ENCODE results near the gene SRGAP1.
"Not testable (repeated sequence)": the region's sequence is repeated elsewhere in the genome, so short reads cannot be mapped to it uniquely, and the experiment has no call there.

The SRGAP1 gene

DNA sequence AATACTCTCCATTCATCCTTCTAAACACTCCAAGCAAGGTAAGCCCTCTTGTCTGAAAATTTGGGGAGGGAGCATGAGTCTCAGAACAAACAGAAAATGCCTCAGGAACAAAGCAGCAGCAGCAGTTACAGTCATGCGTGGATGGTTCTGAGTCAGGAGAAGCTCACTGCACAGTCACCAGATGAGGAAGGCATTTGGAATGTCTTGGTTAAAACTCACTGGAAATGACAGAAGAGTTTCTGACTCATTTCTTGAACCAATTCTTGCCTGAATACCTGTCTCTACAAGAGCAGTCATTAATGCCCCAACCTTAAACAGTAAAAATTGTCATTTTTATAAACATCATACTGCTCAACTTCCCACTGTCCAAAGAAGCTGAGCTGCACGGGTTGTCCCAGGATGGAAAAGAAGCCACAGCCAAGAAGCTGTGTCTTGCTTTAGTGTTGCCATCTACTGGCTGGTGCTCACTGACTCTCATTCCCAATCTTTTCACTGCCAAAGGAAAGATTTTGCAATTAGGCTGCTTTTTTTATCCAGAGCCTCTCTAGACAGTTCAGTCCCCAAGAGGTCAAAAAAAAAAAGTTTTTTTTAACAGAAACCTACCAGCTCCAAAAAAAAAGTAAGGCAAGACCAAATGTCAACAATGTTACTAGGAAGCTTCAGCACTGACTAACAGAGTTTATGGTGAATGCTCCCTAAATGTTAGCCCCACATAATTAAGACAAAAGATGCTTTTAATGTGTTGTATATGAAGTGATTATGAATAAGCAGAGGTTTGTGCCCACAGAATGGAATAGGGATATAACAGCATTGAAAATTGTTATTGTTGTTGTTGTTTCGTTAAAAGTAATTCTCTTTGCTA is 337.2 kb downstream of the SRGAP1 start:
- DNase-seq: peak; percentile 29

DNA sequence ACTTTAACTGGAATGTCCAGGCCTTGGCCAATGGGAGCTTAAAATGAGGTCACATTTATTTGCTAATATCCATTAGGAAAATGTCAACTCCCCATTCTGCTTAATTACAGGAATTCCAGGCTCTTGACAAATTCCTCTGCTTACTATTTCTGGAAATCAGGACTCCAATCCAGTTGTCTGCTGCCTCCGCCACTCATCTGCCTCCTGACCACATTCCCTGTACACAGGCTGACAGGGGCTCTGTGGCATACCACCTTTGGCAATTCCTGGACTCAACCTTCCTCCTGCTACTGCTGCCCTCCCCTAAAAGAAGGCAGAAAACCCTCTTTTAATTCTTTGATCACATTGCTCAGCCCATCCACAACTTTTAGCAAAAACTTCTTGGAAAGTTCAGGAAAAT is 339.7 kb downstream of the SRGAP1 start:
- DNase-seq: no peak

GRCh38 chr12:64186789-64187188 is 342.3 kb downstream of the SRGAP1 start:
- no peak for DNase-seq

DNA sequence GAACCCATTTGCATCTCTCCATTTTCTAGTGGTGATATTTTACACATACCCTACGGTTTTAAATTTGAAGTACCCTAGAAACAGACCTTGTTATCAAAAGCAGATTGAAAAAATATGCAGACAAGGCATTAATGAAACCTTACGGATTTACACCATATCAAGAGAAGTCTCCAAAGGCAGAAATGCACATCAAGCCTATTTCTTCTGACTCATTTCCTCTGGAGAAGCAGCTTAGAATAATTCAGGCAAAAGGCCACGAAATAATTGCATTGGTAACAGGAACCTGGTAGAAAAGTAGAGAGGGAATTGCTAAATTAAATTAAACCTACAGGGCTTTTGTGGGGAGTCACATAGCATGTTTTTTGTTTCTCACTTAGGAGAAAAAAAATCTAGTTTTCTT is 342.9 kb downstream of the SRGAP1 start:
- DNase-seq: no peak

- no peak for DNase-seq
These were observed 343.3 kb downstream of the SRGAP1 start for GRCh38 chr12:64187794-64188193.

DNA sequence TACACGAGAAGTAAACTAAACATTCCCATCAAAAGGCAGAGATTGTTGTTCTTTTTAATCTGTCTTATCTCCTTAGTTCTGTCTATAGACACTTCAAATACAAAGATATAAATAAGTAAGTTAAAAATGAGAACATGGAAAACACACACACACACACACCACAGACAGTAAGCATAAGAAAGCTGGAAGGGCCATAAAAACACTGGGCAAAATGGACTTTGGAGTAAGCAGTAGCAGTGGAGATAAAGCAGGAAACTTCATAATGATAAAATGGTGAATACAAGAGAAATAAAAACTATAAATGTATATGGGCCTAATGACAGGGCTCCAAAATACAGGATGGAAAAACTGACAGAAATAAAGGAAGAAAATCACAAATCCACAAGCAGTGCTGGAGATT is 345.0 kb downstream of the SRGAP1 start:
- DNase-seq: no peak

DNA sequence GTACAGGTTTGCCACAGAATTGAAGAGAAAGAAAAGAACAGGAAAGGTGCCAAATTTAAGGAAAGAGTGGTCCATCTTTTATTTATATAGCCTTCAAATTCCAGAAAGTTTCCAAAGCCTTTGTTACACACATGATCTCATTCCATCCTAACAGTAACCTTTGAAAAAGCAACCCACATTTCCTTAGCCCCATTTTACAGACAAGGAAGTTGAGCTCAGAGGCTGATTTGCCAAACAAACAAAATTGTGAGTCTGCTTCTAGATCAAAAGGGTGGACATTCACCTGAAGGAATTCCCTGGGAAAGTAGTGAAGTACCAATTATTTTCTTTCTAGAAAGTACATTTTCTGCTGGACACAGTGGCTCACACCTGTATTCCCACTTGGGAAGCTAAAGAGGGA is 345.6 kb downstream of the SRGAP1 start:
- DNase-seq: no peak

- no peak for DNase-seq
These were observed 348.3 kb downstream of the SRGAP1 start for GRCh38 chr12:64192644-64193444.

- no peak for DNase-seq
These were observed 349.4 kb downstream of the SRGAP1 start for GRCh38 chr12:64193931-64194330.

GRCh38 chr12:64194333-64195149 is 350.0 kb downstream of the SRGAP1 start:
- DNase-seq: no peak

DNA sequence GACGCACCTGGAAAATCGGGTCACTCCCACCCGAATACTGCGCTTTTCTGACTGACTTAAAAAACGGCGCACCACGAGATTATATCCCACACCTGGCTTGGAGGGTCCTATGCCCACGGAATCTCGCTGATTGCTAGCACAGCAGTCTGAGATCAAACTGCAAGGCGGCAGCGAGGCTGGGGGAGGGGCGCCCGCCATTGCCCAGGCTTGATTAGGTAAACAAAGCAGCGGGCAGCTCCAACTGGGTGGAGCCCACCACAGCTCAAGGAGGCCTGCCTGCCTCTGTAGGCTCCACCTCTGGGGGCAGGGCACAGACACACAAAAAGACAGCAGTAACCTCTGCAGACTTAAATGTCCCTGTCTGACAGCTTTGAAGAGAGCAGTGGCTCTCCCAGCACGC is 351.3 kb downstream of the SRGAP1 start:
- not testable (repeated sequence) for DNase-seq

- DNase-seq: no peak
These were observed 358.5 kb downstream of the SRGAP1 start for GRCh38 chr12:64203036-64203435.

DNA sequence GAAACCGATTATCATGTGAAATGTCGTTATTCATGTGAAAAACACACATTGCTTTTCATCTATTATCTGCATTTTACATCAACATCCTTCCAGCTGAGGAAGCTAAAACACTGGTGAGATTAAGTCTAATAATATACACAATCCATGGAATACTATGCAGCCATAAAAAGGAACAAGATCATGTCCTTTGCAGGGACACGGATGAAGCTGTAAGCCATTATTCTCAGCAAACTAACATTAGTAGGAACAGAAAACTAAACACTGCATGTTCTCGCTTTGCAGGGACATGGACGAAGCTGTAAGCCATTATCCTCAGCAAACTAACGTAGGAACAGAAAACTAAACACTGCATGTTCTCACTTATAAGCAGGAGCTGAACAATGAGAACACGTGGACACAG is 359.3 kb downstream of the SRGAP1 start:
- DNase-seq: no peak

DNA sequence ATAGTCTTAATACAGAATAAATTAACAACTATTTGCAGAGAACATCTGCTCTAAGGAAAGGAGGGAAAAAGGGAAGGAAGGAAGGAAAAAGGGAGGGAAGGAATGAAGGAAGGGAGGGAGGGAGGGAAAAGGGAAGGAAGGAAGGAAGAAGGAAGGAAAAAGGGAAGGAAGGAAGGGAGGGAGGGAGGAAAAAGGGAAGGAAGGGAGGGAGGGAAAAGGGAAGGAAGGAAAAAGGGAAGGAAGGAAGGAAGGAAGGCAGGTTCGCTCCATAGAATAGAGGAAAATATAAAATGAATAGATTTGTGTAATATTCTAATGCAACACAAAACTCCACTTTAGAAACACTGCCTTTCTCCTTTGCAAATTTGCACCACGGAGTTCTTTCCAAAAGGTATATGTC is 361.0 kb downstream of the SRGAP1 start:
- DNase-seq: no peak

- DNase-seq: no peak
These were observed 363.0 kb downstream of the SRGAP1 start for GRCh38 chr12:64207453-64207852.

Measured in OCI-M1 (cell line).